ENCODE data around the gene SIAH2. TPM values are rescaled to one million over a fixed set of nuclear protein-coding genes. Genes with fewer than 3 reads are reported as not detected.
A peak's percentile ranks its signal among the peaks of the same experiment; 100 is the strongest.

The SIAH2 gene
- total and polyA plus RNA-seq, 9 donors = 18.0 to 98.7 (median 37.1) TPM

DNA sequence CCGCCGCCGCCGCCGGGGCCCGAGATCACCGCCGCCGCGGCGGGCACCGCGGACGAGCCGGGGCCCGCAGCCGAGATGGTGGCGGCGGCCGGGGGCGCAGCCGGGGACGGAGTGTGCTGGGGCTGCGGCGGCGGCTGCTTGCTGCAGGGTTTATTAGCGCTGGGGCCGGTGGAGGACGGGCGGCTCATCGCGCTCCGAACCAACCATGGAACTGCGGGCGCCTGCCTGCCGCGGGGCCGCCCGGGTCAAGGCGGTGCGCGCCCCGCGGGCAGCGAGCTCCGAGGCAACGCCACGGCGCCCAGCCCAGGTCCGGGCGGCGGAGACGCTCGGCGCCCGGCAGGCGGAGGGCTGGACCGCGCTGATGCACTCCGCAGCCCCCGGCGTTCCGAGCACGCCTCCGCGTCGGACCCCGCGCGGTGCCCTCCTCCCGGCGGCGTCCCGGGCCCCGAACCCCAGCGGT is 277 bp downstream of the SIAH2 start:
- Histone ChIP-seq H3K9me3 (no peaks in the 10 kb centered on the region), H3K4me1 (ENCODE audit: insufficient read depth) (peaks cover 12% of the 10 kb centered on the region), H3K4me3 (peak overlapping the region; percentile 93), H3K27ac (peak overlapping the region; percentile 92 to 95), H3K27me3 (no peaks in the 10 kb centered on the region), H3K36me3 (no peaks in the 10 kb centered on the region)
- no peak for TF ChIP-seq EP300 (IDR thresholded peaks at IDR 0.05)
- no peak for TF ChIP-seq POLR2A (IDR thresholded peaks at IDR 0.05)
- no peak for TF ChIP-seq CTCF (IDR thresholded peaks at IDR 0.05)
- 0 to 1% (median 0%) methylated on average over 34 to 76 of the region's 76 CpGs for WGBS, 3 donors
- DNase-seq = peak in 1 of 5 donors; percentile 29
- intact Hi-C loops (cut with DNase I) = no loop called here

DNA sequence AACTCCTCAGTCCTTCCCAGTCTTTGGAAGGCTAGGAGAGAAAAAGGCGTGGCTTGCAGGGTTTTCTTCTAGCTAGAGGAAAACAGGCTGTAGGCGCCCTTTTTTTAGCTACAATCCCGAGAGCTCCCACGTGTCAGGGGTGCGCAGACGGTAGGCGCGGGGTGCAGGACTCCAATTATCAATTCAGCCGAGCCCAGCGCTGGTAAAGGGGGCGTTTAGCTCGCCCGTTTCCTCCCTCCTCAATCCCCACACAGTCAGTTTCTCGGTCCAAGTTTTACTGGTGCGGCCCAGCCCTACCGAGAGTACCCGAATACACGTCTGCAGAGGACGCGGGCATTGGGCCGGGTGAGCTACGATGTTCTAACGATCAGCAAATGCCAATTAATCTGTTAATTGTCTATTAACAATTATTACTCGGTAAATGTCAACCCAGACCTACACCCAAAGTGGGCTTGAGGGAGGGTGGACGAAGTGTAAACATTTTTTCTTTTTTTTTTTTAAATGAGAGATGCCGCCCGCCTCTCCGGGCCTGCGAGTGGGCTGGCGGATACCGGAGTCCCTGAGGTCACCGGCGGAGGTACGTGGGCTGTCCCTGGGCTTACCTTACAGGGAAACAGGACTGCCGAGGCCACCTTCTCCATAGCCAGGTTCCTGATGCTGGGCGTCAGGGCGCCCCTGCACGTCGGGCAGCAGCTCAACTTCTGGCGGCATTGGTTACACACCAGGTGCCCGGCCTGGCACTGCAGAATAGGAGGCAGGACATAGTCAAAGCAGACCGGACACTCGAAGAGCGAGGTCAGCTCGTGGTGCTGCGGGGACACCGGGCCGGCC is 923 bp downstream of the SIAH2 start:
- DNase-seq = peak; percentile 66 to 71 (median 71)
- Histone ChIP-seq H3K4me1 (ENCODE audit: insufficient read depth) (peaks cover 16% of the 10 kb centered on the region), H3K9me3 (no peaks in the 10 kb centered on the region), H3K27ac (peak overlapping the region; percentile 92 to 95), H3K4me3 (peak overlapping the region; percentile 93), H3K36me3 (no peaks in the 10 kb centered on the region), H3K27me3 (no peaks in the 10 kb centered on the region)
- TF ChIP-seq CTCF (IDR thresholded peaks at IDR 0.05) (no peak), POLR2A (IDR thresholded peaks at IDR 0.05) (peak; percentile 56)
- intact Hi-C loops (cut with DNase I) = no loop called here
- WGBS, 3 donors = 0 to 1% (median 0%) methylated on average over 46 to 48 of the region's 48 CpGs

DNA sequence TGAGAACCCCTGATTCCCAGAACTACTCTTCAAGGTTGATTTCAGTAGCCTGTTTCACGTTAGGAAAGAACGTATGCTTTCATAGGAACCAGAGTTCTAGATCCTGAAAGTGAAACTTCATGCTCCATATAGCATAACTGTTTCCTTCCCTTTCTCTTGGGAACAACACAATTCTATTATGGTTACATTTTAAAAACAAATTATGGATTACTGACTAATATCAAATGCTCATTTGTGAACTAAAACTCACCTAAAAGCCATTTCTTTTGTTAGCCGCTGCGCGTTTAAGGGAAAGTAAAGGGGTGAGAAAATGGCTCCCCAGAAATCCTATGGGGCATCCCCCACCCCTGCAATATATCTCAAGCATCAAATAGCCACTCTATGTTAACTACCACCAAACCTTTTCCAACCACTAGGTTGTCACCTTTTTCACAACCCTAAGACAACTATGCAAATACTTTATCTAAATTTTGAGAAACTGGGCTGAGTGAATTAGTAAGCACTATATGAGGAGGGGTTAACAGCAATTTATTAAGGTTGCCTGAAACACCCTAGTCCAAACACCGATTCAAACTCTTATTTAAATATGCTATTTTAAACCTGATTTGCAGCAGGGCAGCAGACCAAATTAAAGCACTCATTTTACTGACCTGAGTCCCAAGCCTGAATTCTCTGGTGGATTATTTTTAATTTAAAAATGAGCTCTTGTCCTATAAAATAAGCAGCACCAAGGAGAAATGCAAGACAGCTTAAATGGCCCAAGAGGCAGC is 2.4 kb downstream of the SIAH2 start:
- WGBS, 3 donors = 42 to 46% (median 46%) methylated on average over 6 of the region's 6 CpGs
- peaks cover 21% of the 10 kb centered on the region for H3K4me1 ChIP-seq (ENCODE audit: insufficient read depth)
- TF ChIP-seq EP300 (IDR thresholded peaks at IDR 0.05) (no peak), CTCF (IDR thresholded peaks at IDR 0.05) (no peak), POLR2A (IDR thresholded peaks at IDR 0.05) (no peak)

GRCh38 chr3:150759947-150760346 is 3.0 kb downstream of the SIAH2 start:
- no peaks in the 10 kb centered on the region for H3K27me3 ChIP-seq
- DNase-seq = no peak
- no peak for TF ChIP-seq CTCF (IDR thresholded peaks at IDR 0.05)
- TF ChIP-seq POLR2A (IDR thresholded peaks at IDR 0.05) = no peak
- no peak for TF ChIP-seq EP300 (IDR thresholded peaks at IDR 0.05)
- peak overlapping the region; percentile 93 for H3K4me3 ChIP-seq
- no peak overlapping the region for H3K27ac ChIP-seq
- no peaks in the 10 kb centered on the region for H3K36me3 ChIP-seq
- intact Hi-C loops (cut with DNase I) = no loop called here
- WGBS, 3 donors = 46 to 66% (median 56%) methylated on average over 2 of the region's 2 CpGs
- H3K9me3 ChIP-seq = no peaks in the 10 kb centered on the region
- peaks cover 23% of the 10 kb centered on the region for H3K4me1 ChIP-seq (ENCODE audit: insufficient read depth)

More for the DNA sequence above, 2.4 kb downstream of the SIAH2 start:
- Histone ChIP-seq H3K36me3 (no peaks in the 10 kb centered on the region), H3K27me3 (no peaks in the 10 kb centered on the region), H3K9me3 (no peaks in the 10 kb centered on the region), H3K27ac (no peak overlapping the region), H3K4me3 (peak overlapping the region; percentile 93)
- intact Hi-C loops (cut with DNase I) = no loop called here
- no peak for DNase-seq

Measured in ovary (tissue), 9 donors.